ENCODE measurements around the gene KIF13A.

GRCh38 chr6:17912521-17912920 is 74.9 kb downstream of the KIF13A start:
- no peak for TF ChIP-seq POLR2A (IDR thresholded peaks at IDR 0.05; ENCODE audit: low read depth, low read length)
- TF ChIP-seq POLR2AphosphoS5 (IDR thresholded peaks at IDR 0.05; ENCODE audit: low read depth, low read length): no peak

All from GM12892 (cell line).